IMR-90 (cell line): ENCODE measurements around the gene CDC42EP4.

Experiments
- BHLHE40 ChIP-seq: fragments of 150-350 bp; IDR thresholded peaks from 2 replicates; pipeline ENCODE4 v1.6.1; 2016; ENCODE audit warnings: mild to moderate bottlenecking, low read depth, low read length
- CEBPB ChIP-seq: IDR thresholded peaks from 2 replicates; pipeline ENCODE4 v1.6.1; 2012; ENCODE audit warnings: low read depth, low read length, improper control_type of control experiment
- CTCF ChIP-seq: conservative IDR thresholded peaks from 2 replicates; pipeline ENCODE4 v1.5.1; 2012; ENCODE audit warnings: mild to moderate bottlenecking, low read depth, low read length, improper control_type of control experiment
- MAFK ChIP-seq: IDR thresholded peaks from 2 replicates; pipeline ENCODE4 v1.6.1; 2012; ENCODE audit warnings: low read depth, low read length, improper control_type of control experiment
- MAZ ChIP-seq: IDR thresholded peaks from 2 replicates; pipeline ENCODE4 v1.6.1; 2012; ENCODE audit warnings: low read depth, mild to moderate bottlenecking, low read length, improper control_type of control experiment, moderate library complexity, borderline replicate concordance
- MXI1 ChIP-seq: IDR thresholded peaks from 2 replicates; pipeline ENCODE4 v1.6.1; 2012; ENCODE audit warnings: low read depth, mild to moderate bottlenecking, low read length, moderate library complexity, borderline replicate concordance
- POLR2A ChIP-seq: IDR thresholded peaks from 2 replicates; pipeline ENCODE4 v1.6.1; 2012; ENCODE audit warnings: mild to moderate bottlenecking, low read depth, low read length
- RAD21 ChIP-seq: IDR thresholded peaks from 2 replicates; pipeline ENCODE4 v1.6.1; 2012; ENCODE audit warnings: low read length, improper control_type of control experiment
- RCOR1 ChIP-seq: IDR thresholded peaks from 2 replicates; pipeline ENCODE4 v1.6.1; 2012; ENCODE audit warnings: mild to moderate bottlenecking, low read length, improper control_type of control experiment; ENCODE audit not compliant: insufficient replicate concordance
- RFX5 ChIP-seq: IDR thresholded peaks from 2 replicates; pipeline ENCODE4 v1.8.0; 2012; ENCODE audit warnings: low read depth, mild to moderate bottlenecking, low read length, moderate library complexity
- SMC3 ChIP-seq: fragments of 150-350 bp; IDR thresholded peaks from 2 replicates; pipeline ENCODE4 v1.6.1; 2016; ENCODE audit warnings: low read depth, mild to moderate bottlenecking, antibody characterized with exemption, low read length, moderate library complexity

DNA sequence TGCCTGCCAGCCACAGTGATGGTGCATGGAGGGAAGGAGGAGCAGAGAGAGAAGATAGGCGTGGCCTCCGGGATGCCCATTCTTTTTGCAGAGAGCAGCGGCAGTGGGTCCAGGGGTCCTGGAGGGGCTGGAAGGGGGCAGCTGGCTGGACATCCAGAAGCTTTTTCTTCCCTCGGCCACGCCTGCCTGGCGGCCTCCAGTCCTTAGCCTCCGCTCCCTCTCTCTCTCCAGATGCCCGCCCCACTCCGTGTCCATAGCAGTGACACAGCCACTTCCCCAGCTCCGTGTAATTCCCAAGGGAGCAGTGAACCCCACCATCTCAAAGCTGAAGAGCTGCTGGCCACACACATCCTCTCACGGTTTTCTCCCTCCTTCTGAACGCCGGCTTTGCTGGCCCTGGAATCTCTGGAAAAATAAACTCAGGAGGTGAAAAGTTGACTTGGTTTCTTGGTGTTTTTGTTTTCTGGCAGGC, 26.3 kb upstream of the CDC42EP4 start:
- no peak for TF ChIP-seq POLR2A
- no peak for TF ChIP-seq CTCF
- no peak for TF ChIP-seq RCOR1
- no peak for TF ChIP-seq RAD21
- no peak for TF ChIP-seq CEBPB
- TF ChIP-seq BHLHE40 = no peak
- TF ChIP-seq MAZ = no peak
- TF ChIP-seq RFX5 = no peak
- no peak for TF ChIP-seq MXI1
- no peak for TF ChIP-seq SMC3
- no peak for TF ChIP-seq MAFK
